AG08396 (cell line): ENCODE measurements around the gene CALCOCO2.

Source experiments
- DNase-seq: peaks from one replicate; pipeline ENCODE4 v3.0.0; 2012; ENCODE audit warnings: low spot score, mixed read lengths

The CALCOCO2 gene

GRCh38 chr17:48873696-48874443 lies 43.0 kb downstream of the CALCOCO2 start:
- DNase-seq = no peak

GRCh38 chr17:48878920-48879898 lies 48.4 kb downstream of the CALCOCO2 start:
- peak; percentile 76 for DNase-seq

- no peak for DNase-seq
Measured at GRCh38 chr17:48882272-48882671, 51.4 kb downstream of the CALCOCO2 start.

- no peak for DNase-seq
Measured at GRCh38 chr17:48883171-48883570, 52.3 kb downstream of the CALCOCO2 start.

GRCh38 chr17:48890086-48890485 lies 59.3 kb downstream of the CALCOCO2 start:
- DNase-seq = no peak

- DNase-seq = no peak
Measured at GRCh38 chr17:48892940-48893645, 62.3 kb downstream of the CALCOCO2 start.

- no peak for DNase-seq
Measured at GRCh38 chr17:48893646-48894508, 63.0 kb downstream of the CALCOCO2 start.

GRCh38 chr17:48894886-48895285 lies 64.1 kb downstream of the CALCOCO2 start:
- DNase-seq = no peak

GRCh38 chr17:48901241-48901640 lies 70.4 kb downstream of the CALCOCO2 start:
- DNase-seq = no peak

- DNase-seq = no peak
Measured at GRCh38 chr17:48903401-48903800, 72.6 kb downstream of the CALCOCO2 start.

GRCh38 chr17:48904428-48904827 lies 73.6 kb downstream of the CALCOCO2 start:
- no peak for DNase-seq

- DNase-seq = no peak
Measured at GRCh38 chr17:48905987-48906515, 75.2 kb downstream of the CALCOCO2 start.

- DNase-seq = peak; percentile 63
Measured at GRCh38 chr17:48907713-48908046, 76.8 kb downstream of the CALCOCO2 start.

- DNase-seq = peak; percentile 96
Measured at GRCh38 chr17:48908047-48908843, 77.4 kb downstream of the CALCOCO2 start, which contains the start of gene UBE2Z. Gene UBE2Z, plus strand, starts transcription at chr17:48908407. Its CDS starts 97 bp downstream, at chr17:48908504.

- peak; percentile 75 for DNase-seq
Measured at GRCh38 chr17:48908853-48909394, 78.1 kb downstream of the CALCOCO2 start.

GRCh38 chr17:48909783-48910182 lies 78.9 kb downstream of the CALCOCO2 start:
- DNase-seq = no peak

- no peak for DNase-seq
Measured at GRCh38 chr17:48910370-48910769, 79.5 kb downstream of the CALCOCO2 start.

GRCh38 chr17:48912476-48912875 lies 81.6 kb downstream of the CALCOCO2 start:
- DNase-seq = no peak
